H1 (cell line): ENCODE data around the gene RASAL2. TPM values are rescaled to one million over a fixed set of nuclear protein-coding genes. Genes with fewer than 3 reads are reported as not detected.

Experiments
- CHD7 ChIP-seq: fragments of 300-600 bp; sonication (generic); IDR thresholded peaks from 2 replicates; pipeline ENCODE4 v1.7.1; 2012; ENCODE audit warnings: low read length, moderate library complexity, mild to moderate bottlenecking, inconsistent platforms; ENCODE audit not compliant: insufficient replicate concordance
- polyA plus RNA-seq, 7 experiments: library from polyadenylated mRNA; depleted of rRNA in 3 of 7; stranded (reverse) in 5 of 7; unstranded in 2 of 7; fragments of >200 nt in 5 of 7; fragments of 200-250 nt in 2 of 7; gene quantifications; 1 replicate in 5 of 7; 2 replicates in 1 of 7; 4 replicates in 1 of 7; pipeline versions ENCODE4 v1.2.1 to v1.2.3, GENCODE V29; 2011 to 2013; ENCODE audit warnings: missing spikeins in 2 of 7, mixed read lengths in 2 of 7
- total RNA-seq: library from RNA; stranded (reverse); fragmentation: NEBNext Ultra II Directional; extraction: Animal tissue kit (Norgen Biotek cat#: 25700); gene quantifications from 2 replicates; pipeline ENCODE4 v1.2.1, GENCODE V29; 2021

Gene RASAL2
- total and polyA plus RNA-seq, 2 of the 8 experiments (the other 6 are each of a cell fraction or from before 2014, with no cell fraction given), result 15.9 to 32.5 TPM

- TF ChIP-seq CHD7, result no peak
Measured at GRCh38 chr1:178055093-178055492, 38.8 kb upstream of the RASAL2 start (continued).
